ENCODE results near the gene EPHA8. TPM values are rescaled to one million over a fixed set of nuclear protein-coding genes. Genes with fewer than 3 reads are reported as not detected.

EPHA8 gene
- total RNA-seq, 1 donor from 2014 or later: not detected

DNA sequence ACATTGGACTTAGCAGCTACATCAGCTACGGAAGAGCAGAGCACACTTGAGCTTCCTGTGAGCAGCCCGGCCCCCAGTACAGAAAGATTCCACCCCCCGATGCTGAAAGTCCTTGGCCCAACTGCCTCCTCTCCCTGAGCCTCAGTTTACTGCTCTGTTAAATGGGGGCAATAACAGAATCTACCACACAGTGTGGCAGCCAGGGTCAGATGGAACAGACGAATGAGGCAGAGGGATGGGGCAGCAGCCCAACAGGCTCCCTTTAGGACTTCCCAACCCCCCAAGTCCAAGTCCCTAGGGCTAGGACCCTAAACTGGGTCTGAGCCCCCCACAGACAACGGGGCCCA lies 50.3 kb downstream of the EPHA8 start:
- DNase-seq (ENCODE audit: low read depth): no peak

DNA sequence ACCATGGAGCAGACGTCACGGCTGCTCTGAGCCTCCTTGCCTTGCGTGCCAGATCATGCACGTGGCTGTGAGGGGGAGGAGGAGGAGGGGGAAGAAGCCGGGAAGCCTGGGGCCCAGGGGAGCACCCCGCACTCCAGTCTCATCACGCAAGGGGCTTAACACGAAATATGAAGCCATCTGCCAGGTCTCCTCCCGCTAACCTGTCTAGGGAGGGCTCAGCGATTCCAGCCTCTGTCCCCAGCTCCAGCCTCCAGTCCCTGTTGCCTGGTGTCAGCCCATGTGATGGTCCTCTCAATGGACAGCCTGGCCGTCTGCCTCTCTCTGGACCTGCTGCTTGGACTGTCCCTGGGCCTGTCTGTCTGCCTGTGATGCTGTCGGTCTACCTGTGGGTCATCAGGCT lies 50.7 kb downstream of the EPHA8 start:
- DNase-seq (ENCODE audit: low read depth): no peak

DNA sequence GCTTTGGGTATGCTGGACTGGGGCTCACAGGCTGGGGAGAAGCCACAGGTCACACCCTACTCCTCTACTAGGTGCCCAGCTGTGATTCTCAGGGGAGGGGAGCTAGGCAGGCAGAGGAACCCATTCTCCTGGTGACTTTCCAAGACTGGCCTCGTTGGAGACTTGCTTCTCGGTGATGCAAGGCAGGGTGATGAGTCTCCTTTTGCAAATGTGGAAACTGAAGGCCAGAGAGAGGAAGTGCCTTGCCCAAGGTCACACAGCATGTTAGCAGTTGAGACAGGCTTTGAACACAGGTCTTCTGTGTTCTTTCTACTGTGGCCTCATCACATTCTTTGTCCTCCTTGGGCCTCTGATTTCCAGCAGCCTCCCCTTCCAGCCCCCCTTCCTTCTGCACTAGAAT lies 52.6 kb downstream of the EPHA8 start:
- no peak for DNase-seq (ENCODE audit: low read depth)

DNA sequence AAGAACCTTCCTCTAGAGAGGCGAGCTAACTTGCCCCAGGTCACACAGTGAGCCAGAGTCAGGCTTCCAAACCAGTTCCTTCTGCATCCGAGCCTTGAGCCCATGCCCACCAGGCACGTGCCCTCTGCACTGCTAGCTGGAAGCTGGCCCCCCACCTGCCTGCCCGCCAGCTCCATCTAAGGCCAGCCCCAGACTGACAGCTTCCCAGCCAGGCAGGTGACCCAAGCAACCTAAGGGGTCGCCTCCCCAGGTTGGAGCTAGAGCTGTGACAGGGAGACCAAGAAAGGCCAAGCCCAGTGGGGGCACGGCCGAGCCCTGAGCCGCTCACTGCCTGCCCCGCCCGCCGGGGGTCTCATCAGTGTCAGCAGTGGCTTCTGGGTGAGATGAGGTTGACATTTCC lies 53.3 kb downstream of the EPHA8 start:
- no peak for DNase-seq (ENCODE audit: low read depth)

DNA sequence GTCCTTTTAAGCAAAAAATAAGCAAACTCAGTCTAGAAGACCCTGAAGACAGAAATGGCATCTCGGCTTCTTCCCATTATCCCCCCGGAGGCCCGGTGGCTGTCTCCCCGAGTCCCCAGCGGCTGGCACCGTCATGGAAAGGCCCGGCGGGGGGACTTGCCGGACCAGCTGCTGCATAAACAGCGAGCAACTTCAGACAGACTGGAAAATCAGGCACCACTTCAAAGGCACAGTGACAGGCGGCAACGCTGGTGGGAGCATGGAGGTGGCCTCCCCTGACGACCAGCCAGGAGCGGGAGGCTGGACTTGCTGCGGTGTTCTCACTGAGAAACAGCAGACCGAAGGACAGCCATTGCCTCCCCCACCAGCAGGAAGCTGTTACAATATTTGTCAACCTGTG lies 54.8 kb downstream of the EPHA8 start:
- no peak for DNase-seq (ENCODE audit: low read depth)

DNA sequence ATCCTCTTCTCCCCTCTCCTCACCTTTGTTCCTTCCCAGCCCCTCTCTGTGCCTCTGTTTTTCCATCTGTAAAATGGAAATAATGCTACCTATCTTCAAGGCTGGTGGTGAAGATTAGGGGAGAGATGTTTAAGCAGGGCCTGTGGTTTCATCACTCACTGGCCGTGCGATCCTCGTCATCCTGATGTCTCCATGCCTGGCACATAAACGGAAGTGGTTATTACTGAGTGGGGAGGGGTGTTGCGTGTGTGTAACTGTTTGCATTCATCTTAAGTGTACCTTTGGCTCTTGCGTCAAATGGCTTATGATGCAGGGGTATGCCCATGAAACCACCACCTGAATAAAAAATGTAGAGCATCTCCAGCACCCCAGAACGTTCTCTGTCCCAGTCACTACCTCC lies 56.0 kb downstream of the EPHA8 start:
- DNase-seq (ENCODE audit: low read depth): no peak

DNA sequence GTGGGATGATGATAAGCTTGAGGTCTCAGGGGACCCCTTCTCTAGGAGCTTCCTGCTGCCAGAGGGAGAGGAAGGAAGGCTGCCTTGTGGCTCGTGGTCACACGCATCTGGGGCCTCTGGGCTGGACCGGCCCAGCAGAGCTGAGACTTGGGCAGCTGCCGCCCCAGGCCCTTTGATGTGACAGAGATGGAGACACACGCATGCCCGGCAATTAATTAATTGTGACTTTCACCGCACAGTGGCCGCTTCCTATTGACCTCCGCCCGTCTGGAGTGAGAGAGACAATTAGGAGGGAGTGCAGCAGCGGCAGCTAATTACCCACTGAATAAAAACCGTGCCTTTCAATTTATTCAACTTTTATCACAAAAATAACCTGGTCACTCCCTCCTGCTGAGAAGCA lies 56.5 kb downstream of the EPHA8 start:
- no peak for DNase-seq (ENCODE audit: low read depth)

DNA sequence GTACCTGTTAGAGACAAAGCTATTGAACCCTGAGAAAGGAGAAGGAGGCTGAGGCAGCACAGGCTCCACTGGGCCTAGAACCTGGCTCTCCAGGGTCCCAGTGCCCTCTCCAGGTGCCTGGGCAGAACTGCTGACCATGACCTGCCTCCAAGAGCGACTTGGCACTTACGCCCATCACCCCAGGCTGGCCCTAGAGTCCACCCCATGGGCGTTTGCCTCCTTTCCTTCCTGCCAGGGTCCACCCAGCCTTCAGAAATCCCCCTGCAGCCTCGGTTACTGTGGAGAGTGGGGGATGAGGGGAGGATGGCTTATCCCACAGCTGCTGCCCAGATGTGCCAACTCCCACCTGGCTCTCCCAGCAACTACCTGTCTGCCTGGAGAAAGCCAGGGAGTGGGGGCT lies 58.5 kb downstream of the EPHA8 start:
- no peak for DNase-seq (ENCODE audit: low read depth)

DNA sequence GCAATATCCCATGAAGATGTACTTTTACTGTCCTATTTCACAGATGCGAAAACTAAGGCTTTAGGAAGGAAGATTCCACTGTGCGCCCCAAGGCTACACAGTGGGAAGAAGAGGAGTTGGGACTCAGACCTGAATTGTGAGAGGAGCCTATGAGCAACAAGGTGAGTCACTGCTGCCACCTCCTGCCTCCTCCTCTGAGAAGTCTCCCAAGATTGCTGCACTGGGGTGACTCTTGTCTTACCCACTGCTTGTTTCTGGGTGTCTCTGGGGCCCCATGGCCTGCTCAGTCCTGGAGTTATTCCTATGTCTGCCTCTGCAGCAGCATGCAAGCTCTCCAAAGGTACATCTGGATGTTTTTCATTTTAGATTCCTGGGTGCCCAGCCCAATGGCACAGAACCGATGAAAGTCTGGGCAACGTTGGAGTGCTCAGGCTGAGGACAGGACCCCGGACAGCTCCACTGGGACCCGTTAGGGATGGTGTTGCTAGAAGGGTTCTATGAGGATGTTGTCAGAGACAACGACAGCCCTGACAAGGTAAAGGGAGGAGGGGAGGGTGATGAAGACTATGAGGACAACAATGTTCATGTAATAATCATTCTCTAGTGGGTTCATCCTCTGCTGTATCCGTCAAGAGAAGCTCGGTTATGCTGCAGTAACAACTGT lies 62.1 kb downstream of the EPHA8 start:
- DNase-seq (ENCODE audit: low read depth): peak; percentile 15

DNA sequence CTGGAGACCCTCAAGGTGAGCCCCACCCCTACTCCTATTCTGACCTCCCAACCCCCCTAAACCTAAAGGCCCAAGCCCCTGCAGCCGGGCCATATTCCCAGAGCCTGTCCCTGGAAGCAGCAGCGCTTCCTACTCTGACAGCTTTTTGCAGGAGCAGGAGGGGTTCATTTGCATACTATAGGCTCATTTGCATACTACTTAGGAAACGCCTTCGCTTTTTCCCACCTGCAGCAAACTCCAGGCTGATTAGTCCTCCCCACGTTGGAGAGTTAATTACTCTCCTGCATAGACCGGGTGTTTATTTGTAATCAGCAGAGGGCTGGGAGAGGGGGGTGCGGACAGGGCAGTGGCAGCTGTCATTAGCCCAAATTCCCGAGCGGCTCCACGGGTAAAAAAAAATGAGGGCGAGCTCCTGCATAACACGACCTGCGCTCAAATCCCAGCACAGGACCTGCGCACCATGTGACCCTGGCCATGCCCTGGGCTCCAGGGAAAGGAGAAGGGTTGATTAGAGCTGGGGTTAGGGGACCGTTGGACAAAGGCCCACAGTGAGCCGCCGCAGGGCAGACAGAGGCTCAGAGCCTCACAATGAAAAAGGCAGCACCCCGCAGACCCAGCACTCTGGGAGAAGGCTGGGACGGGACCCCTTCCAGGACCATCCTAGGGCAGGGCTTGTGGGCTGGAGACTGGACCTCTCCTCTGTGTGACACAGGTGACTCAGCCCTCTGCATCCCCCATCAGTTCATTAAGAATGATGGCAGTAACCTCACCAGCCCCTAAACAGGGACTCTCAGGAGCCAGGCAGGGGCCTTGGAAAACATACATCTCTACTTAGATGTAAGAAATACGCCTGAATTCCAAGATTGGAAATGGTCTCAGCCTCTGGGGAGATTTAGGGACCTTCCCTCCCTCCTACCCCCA lies 63.2 kb downstream of the EPHA8 start:
- no peak for DNase-seq (ENCODE audit: low read depth)

DNA sequence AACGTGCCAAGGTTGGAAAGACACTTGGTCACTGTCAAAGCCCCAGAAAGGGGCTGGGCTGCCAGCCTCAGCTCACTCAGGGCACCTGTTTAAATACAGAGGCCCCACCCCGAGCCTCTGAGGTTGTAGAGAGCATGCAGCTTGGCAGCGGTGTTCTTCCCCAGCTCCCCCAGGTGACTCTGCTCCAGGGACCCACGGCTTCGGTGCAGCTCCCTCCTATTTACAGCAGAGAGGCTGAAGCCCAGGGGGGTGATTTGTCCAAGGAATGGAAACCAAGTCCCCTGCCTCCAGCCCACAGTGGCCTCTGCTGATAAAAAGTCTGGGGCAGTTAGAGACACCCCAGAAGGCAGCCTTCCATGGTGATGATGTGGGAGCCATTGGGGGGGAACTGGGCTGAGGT lies 64.0 kb downstream of the EPHA8 start:
- DNase-seq (ENCODE audit: low read depth): no peak

DNA sequence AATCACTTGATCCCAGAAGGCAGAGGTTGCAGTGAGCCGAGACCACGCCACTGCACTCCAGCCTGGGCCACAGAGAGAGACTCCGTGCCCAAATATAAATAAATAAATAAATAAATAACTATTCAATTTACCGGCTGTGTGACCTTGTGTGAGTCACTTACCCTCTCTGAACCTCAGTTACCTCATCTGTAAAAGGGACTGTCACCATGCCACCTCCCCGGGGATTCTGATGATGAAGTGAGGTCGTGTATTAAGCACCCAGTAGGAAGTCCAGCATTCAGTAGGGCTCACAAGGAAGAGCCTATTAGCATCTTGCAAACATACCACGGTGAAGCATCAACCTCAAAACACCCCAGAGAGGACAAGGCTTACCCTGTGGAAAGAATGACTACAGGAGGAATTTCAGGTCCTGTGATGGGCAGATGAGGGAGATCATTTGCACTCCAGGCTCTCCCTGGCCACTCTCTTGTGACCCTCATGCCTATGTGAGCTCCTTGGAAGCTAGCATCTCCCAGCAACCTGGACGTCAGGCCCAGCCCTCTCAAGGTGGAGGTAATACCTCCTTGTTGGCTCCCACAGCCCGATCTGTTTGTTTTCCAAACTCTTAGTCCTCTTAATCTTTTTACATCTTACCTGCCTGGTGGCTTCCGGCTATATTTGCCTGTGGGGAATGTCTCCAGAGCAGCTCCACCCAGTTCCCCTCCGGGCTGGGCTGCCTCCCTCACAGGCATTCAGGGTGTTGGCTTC lies 65.6 kb downstream of the EPHA8 start:
- DNase-seq (ENCODE audit: low read depth): no peak

DNA sequence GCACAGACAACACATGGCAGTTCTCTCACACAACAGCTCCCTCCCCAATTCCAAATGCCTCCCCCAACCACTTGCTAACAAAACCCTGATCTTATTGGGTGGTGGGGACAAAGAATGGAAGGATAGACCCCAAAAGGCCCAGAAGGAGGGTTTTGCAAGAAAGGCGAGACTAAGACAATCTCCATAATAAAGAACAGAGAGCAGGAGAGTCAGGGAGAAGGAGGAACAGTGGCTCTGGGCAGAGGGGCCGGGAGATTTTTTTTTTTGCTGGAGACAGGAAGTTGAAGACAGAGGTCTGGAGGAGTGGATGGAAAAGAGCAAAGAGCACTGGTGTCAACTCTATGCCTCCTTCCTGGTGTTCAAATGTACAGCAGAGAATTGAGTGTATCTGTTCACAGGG lies 66.6 kb downstream of the EPHA8 start:
- no peak for DNase-seq (ENCODE audit: low read depth)

DNA sequence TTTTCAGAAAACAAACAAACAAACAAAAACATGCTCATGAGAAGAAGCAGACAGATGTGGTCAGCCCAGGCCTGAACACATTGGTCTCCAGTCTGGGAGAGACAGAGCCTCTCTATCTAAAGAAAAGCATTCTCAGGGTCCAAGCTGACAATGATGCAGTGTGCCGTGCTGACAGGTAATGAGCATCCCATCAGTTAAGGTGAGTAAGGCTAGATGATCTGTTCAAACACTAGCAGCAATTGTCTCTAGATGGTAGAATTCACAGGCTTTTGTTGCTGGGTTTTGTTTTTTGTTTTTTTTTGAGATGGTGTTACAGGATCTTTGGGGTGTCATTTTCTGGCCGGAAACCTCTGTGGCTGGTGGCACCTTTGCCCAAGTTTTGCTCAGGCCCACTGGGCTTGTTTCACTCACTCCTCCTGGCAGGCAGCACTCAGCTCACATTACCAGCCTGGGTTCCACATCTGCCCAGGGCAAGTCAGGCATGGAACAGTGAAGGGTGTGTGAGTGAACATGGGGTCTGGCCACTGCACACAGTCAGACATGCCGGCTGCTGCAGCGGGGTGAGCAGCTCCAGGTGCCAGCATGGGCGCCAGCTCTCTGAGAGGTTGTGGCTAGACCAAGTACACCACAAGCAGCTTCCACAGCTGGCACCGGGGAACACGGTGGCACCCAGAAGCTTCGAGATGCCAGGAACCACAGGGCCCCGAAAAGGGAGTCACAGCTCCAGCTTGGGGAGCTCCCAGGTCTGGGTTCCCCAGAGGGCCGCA lies 70.6 kb downstream of the EPHA8 start:
- no peak for DNase-seq (ENCODE audit: low read depth)

DNA sequence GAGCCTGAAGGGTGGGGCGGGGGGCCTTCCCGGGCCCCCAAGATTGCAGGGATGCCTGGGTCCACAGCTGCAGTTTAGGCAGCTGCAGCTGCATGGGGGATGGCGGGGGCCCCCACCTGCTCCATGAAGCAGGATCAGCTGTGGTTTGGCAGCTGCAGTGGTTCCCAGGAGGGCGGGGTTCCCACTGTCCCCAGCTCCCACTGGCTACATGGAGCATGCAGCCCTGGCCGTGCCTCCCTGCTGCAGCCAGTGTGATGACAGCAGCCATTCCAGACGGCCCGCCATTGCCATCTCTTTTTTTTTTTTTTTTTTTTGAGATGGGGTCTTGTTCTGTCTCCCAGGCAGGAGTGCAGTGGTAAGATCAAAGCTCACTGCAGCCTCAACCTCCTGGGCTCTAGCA lies 72.1 kb downstream of the EPHA8 start:
- peak; percentile 71 for DNase-seq (ENCODE audit: low read depth)

DNA sequence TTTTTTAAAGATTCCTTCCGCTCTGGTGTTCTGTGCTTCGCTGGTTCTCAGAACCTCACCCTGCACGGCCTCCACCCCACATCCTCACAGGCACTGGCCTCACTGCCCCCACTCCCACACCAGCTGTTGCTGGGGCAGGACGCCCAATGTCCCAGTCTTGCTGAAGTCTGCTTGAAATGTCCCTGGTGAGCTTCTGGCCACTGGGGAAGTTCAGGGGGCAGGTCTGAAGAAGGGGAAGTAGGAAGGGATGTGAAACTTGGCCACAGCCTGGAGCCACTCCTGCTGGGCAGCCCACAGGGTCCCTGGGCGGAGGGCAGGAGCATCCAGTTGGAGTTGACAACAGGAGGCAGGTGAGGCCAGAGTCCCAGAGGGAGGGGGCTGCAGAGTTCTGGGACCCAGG lies 73.1 kb downstream of the EPHA8 start, which contains the start of gene C1QA:
TSS of gene C1QA (plus strand) at position 276 of the 400 bp plus-strand sequence. CDS start 989 bp downstream, outside the sequence.
- DNase-seq (ENCODE audit: low read depth): peak; percentile 21

DNA sequence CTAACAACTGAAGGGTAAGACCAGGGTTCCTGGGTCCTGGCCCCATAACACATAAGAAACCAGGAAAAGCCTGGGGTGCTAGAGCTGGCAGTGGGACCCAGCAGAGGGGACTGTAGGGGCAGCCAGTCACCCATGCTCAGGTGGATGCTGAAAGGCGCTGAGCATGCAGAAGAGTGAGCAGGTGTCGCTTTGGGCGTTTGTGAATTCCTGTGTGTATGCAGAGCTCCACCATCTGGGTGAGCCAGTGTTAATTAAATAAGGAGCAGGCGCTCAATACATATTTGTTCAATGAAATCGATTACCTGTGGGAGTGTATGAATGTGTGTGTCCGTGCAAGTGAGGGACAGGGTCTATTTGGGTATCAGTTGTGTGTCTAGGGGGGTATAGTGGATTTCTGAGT lies 73.6 kb downstream of the EPHA8 start:
- no peak for DNase-seq (ENCODE audit: low read depth)

DNA sequence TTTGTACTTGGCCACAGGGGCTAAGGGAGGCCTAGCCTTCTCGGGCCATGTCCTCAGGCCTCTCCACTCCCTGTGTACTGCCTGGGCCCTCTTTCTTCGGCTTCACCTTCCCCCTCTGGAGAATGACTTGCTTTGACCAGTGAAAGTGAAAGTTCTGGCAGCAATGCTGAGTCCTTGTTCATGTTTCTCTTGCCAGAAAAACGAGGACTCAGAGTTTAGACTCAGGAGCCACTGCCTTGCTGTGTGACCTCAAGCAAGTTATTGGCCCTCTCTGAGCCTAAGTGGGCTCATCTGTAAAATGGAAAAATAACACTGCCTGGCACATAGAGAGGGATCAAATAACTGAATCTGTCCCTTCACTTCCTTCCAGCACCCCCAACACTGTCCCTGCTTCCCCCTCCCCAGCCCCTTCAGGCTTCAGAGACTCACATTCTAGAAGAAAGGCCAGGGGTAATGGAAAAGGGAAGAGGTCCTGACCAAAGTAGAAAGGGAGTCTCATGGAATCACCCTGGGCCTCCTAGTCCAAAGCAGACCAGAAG lies 74.7 kb downstream of the EPHA8 start:
- DNase-seq (ENCODE audit: low read depth): no peak

DNA sequence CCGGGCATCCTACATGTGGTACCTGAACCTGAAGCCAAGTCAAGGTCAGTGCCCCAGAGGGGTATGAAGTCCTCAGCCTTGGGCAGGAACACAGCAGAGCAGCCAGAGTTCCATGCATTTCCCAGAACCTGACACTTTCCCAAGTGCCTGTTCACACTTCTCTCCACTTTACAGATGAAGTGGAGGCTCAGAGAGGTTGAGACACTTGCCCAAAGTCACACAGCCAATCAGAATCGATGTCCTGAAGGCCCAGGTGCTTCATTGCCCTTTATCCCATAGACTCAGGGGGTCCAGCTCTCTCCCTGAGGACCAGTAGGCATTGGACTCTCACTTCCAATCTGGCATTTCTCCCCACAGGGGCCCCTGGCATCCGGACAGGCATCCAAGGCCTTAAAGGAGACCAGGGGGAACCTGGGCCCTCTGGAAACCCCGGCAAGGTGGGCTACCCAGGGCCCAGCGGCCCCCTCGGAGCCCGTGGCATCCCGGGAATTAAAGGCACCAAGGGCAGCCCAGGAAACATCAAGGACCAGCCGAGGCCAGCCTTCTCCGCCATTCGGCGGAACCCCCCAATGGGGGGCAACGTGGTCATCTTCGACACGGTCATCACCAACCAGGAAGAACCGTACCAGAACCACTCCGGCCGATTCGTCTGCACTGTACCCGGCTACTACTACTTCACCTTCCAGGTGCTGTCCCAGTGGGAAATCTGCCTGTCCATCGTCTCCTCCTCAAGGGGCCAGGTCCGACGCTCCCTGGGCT lies 75.4 kb downstream of the EPHA8 start:
- no peak for DNase-seq (ENCODE audit: low read depth)

DNA sequence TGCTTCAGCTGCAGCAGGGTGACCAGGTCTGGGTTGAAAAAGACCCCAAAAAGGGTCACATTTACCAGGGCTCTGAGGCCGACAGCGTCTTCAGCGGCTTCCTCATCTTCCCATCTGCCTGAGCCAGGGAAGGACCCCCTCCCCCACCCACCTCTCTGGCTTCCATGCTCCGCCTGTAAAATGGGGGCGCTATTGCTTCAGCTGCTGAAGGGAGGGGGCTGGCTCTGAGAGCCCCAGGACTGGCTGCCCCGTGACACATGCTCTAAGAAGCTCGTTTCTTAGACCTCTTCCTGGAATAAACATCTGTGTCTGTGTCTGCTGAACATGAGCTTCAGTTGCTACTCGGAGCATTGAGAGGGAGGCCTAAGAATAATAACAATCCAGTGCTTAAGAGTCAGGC lies 76.0 kb downstream of the EPHA8 start:
- peak; percentile 23 for DNase-seq (ENCODE audit: low read depth)
